Measurements from ENCODE around the gene PTPA.

GRCh38 chr9:129138144-129138462 lies 26.9 kb downstream of the PTPA start:
- no peak for TF ChIP-seq CTCF (IDR thresholded peaks at IDR 0.05)
- TF ChIP-seq POLR2A (IDR thresholded peaks at IDR 0.05) = no peak
